Mesendoderm (in vitro differentiated cells): Measurements from ENCODE around the gene TWNK.

Source experiments
- DNase-seq: peaks from one replicate; pipeline ENCODE4 v3.0.0; 2013
- H2AK5ac ChIP-seq: 2 replicates; pipeline ENCODE4 v1.6.1; 2013; ENCODE audit warnings: low read length, inconsistent platforms
- H2BK120ac ChIP-seq: 2 replicates; pipeline ENCODE4 v1.6.1; 2013; ENCODE audit warnings: low read depth, mild to moderate bottlenecking, low read length, moderate library complexity, mixed read lengths
- H2BK15ac ChIP-seq: replicated peaks from 2 replicates; pipeline ENCODE4 v1.6.1; 2013; ENCODE audit warnings: low read depth, mild to moderate bottlenecking, moderate library complexity
- H2BK5ac ChIP-seq: 2 replicates; pipeline ENCODE4 v1.6.1; 2013; ENCODE audit warnings: low read length, inconsistent platforms
- H3K18ac ChIP-seq: 2 replicates; pipeline ENCODE4 v1.6.1; 2013; ENCODE audit warnings: mild to moderate bottlenecking, low read length, mixed read lengths
- H3K23ac ChIP-seq: one replicate; pipeline ENCODE4 v1.6.1; 2013; ENCODE audit warnings: low read length
- H3K27ac ChIP-seq: 2 replicates; pipeline ENCODE4 v1.5.1; 2013; ENCODE audit warnings: low read depth, mild to moderate bottlenecking, inconsistent platforms, low read length, moderate library complexity
- H3K27me3 ChIP-seq: 2 replicates; pipeline ENCODE4 v1.6.1; 2013; ENCODE audit warnings: low read length, control low read depth, mild to moderate bottlenecking, inconsistent platforms; ENCODE audit not compliant: insufficient read depth, poor library complexity
- H3K36me3 ChIP-seq: 2 replicates; pipeline ENCODE4 v1.6.1; 2013; ENCODE audit warnings: low read length, inconsistent platforms; ENCODE audit not compliant: control insufficient read depth, insufficient read depth
- H3K4ac ChIP-seq: one replicate; pipeline ENCODE4 v1.6.1; 2013; ENCODE audit warnings: low read depth, mild to moderate bottlenecking, low read length, moderate library complexity
- H3K4me1 ChIP-seq: 2 replicates; pipeline ENCODE4 v1.6.1; 2013; ENCODE audit warnings: low read depth, low read length, inconsistent platforms; ENCODE audit not compliant: control insufficient read depth
- H3K4me2 ChIP-seq: 2 replicates; pipeline ENCODE4 v1.6.1; 2013; ENCODE audit warnings: low read length
- H3K4me3 ChIP-seq: 2 replicates; pipeline ENCODE4 v1.5.1; 2013; ENCODE audit warnings: mild to moderate bottlenecking, low read length
- H3K56ac ChIP-seq: one replicate; pipeline ENCODE4 v1.6.1; 2013; ENCODE audit warnings: low read length
- H3K79me1 ChIP-seq: 2 replicates; pipeline ENCODE4 v1.6.1; 2013; ENCODE audit warnings: low read length, inconsistent platforms
- H3K79me2 ChIP-seq: 2 replicates; pipeline ENCODE4 v1.6.1; 2013; ENCODE audit warnings: mild to moderate bottlenecking, low read length; ENCODE audit not compliant: control insufficient read depth, insufficient read depth
- H3K9ac ChIP-seq: 2 replicates; pipeline ENCODE4 v1.6.1; 2013; ENCODE audit warnings: low read length, inconsistent platforms
- H4K5ac ChIP-seq: one replicate; pipeline ENCODE4 v1.6.1; 2013; ENCODE audit warnings: low read length
- H4K8ac ChIP-seq: one replicate; pipeline ENCODE4 v1.6.1; 2013; ENCODE audit warnings: low read depth, mild to moderate bottlenecking, control low read depth, low read length, moderate library complexity
- WGBS: extraction: QIAGEN DNeasy Blood & Tissue Kit; methylation state at CpG from one replicate; pipeline ENCODE4 v1.1.7; 2013; ENCODE audit warnings: low lambda C conversion rate, missing lambda C conversion rate; ENCODE audit not compliant: insufficient coverage; ENCODE audit errors: extremely low coverage; 5-methylcytosine and 5-hydroxymethylcytosine counted together

The TWNK gene

GRCh38 chr10:100986623-100986951 lies 756 bp upstream of the TWNK start:
- no peak overlapping the region for H3K4ac ChIP-seq
- H3K23ac ChIP-seq = peak overlapping the region; percentile 80
- H4K8ac ChIP-seq = no peak overlapping the region
- peak overlapping the region; percentile 100 for H3K9ac ChIP-seq
- peak overlapping the region; percentile 100 for H3K56ac ChIP-seq
- H4K5ac ChIP-seq = no peak overlapping the region
- H3K27ac ChIP-seq = no peak overlapping the region
- no peaks in the 10 kb centered on the region for H3K27me3 ChIP-seq
- peaks cover 11% of the 10 kb centered on the region for H3K36me3 ChIP-seq
- H2AK5ac ChIP-seq = peak overlapping the region; percentile 82
- peaks cover 27% of the 10 kb centered on the region for H3K79me1 ChIP-seq
- H3K79me2 ChIP-seq = peaks cover 36% of the 10 kb centered on the region
- no peak overlapping the region for H2BK5ac ChIP-seq
- WGBS = no CpG with 5 or more reads among the region's 17 CpGs
- no peak for DNase-seq
- no peak overlapping the region for H2BK120ac ChIP-seq
- no peak overlapping the region for H2BK15ac ChIP-seq
- H3K4me2 ChIP-seq = peak overlapping the region; percentile 99
- peaks cover 6% of the 10 kb centered on the region for H3K4me1 ChIP-seq
- no peak overlapping the region for H3K18ac ChIP-seq
- peak overlapping the region; percentile 100 for H3K4me3 ChIP-seq

- H3K79me1 ChIP-seq = peaks cover 27% of the 10 kb centered on the region
- H3K4me1 ChIP-seq = peaks cover 6% of the 10 kb centered on the region
- H3K56ac ChIP-seq = peak overlapping the region; percentile 100
- no peak overlapping the region for H3K27ac ChIP-seq
- H3K4ac ChIP-seq = peak overlapping the region; percentile 24
- no peak overlapping the region for H3K18ac ChIP-seq
- H2AK5ac ChIP-seq = peak overlapping the region; percentile 99
- H3K4me2 ChIP-seq = peak overlapping the region; percentile 96
- H2BK5ac ChIP-seq = no peak overlapping the region
- no peak overlapping the region for H2BK120ac ChIP-seq
- H3K27me3 ChIP-seq = no peaks in the 10 kb centered on the region
- no peak for DNase-seq
- H3K79me2 ChIP-seq = peaks cover 36% of the 10 kb centered on the region
- no CpG with 5 or more reads among the region's 15 CpGs for WGBS
- H3K9ac ChIP-seq = peak overlapping the region; percentile 100
- H3K36me3 ChIP-seq = peaks cover 11% of the 10 kb centered on the region
- no peak overlapping the region for H4K8ac ChIP-seq
- H2BK15ac ChIP-seq = no peak overlapping the region
- peak overlapping the region; percentile 66 for H3K23ac ChIP-seq
- H4K5ac ChIP-seq = no peak overlapping the region
- H3K4me3 ChIP-seq = peak overlapping the region; percentile 100
Observed at GRCh38 chr10:100987685-100988049, 324 bp downstream of the TWNK start.

GRCh38 chr10:100988166-100988565 lies 823 bp downstream of the TWNK start:
- H2AK5ac ChIP-seq = peak overlapping the region; percentile 99
- H3K79me1 ChIP-seq = peaks cover 27% of the 10 kb centered on the region
- H3K4me3 ChIP-seq = peak overlapping the region; percentile 100
- no peak overlapping the region for H3K4ac ChIP-seq
- no peak overlapping the region for H4K5ac ChIP-seq
- H3K18ac ChIP-seq = no peak overlapping the region
- H3K36me3 ChIP-seq = peaks cover 13% of the 10 kb centered on the region
- H4K8ac ChIP-seq = no peak overlapping the region
- H3K56ac ChIP-seq = peak overlapping the region; percentile 100
- no CpG with 5 or more reads among the region's 10 CpGs for WGBS
- peak overlapping the region; percentile 96 for H3K4me2 ChIP-seq
- DNase-seq = no peak
- H3K79me2 ChIP-seq = peaks cover 36% of the 10 kb centered on the region
- H3K9ac ChIP-seq = peak overlapping the region; percentile 100
- H2BK5ac ChIP-seq = no peak overlapping the region
- no peak overlapping the region for H2BK120ac ChIP-seq
- H3K4me1 ChIP-seq = peaks cover 6% of the 10 kb centered on the region
- H3K23ac ChIP-seq = no peak overlapping the region
- no peak overlapping the region for H3K27ac ChIP-seq
- no peak overlapping the region for H2BK15ac ChIP-seq
- no peaks in the 10 kb centered on the region for H3K27me3 ChIP-seq

- WGBS = no CpG with 5 or more reads among the region's 21 CpGs
Observed at GRCh38 chr10:100989088-100989487, 1.7 kb downstream of the TWNK start.

GRCh38 chr10:100993986-100994708 lies 6.8 kb downstream of the TWNK start:
- H3K23ac ChIP-seq = no peak overlapping the region
- H3K4ac ChIP-seq = no peak overlapping the region
- no peak overlapping the region for H3K27ac ChIP-seq
- no peak overlapping the region for H4K8ac ChIP-seq
- WGBS = no CpG with 5 or more reads among the region's 10 CpGs
- no peak overlapping the region for H3K4me2 ChIP-seq
- peak; percentile 60 for DNase-seq
- H3K79me2 ChIP-seq = peaks cover 12% of the 10 kb centered on the region
- no peak overlapping the region for H2BK5ac ChIP-seq
- H2BK120ac ChIP-seq = no peak overlapping the region
- no peak overlapping the region for H2BK15ac ChIP-seq
- H3K56ac ChIP-seq = peak overlapping the region; percentile 49
- peaks cover 12% of the 10 kb centered on the region for H3K4me1 ChIP-seq
- H3K79me1 ChIP-seq = peaks cover 9% of the 10 kb centered on the region
- H3K4me3 ChIP-seq = no peak overlapping the region
- H3K18ac ChIP-seq = no peak overlapping the region
- H3K36me3 ChIP-seq = peaks cover 21% of the 10 kb centered on the region
- no peak overlapping the region for H4K5ac ChIP-seq
- H3K27me3 ChIP-seq = no peaks in the 10 kb centered on the region
- H3K9ac ChIP-seq = peak overlapping the region; percentile 34
- no peak overlapping the region for H2AK5ac ChIP-seq

More at GRCh38 chr10:100989088-100989487, 1.7 kb downstream of the TWNK start:
- no peak overlapping the region for H2AK5ac ChIP-seq
- H3K23ac ChIP-seq = no peak overlapping the region
- no peak overlapping the region for H3K56ac ChIP-seq
- H3K18ac ChIP-seq = no peak overlapping the region
- no peak overlapping the region for H4K5ac ChIP-seq
- H3K79me2 ChIP-seq = peaks cover 36% of the 10 kb centered on the region
- H3K27me3 ChIP-seq = no peaks in the 10 kb centered on the region
- no peak overlapping the region for H3K27ac ChIP-seq
- peaks cover 19% of the 10 kb centered on the region for H3K36me3 ChIP-seq
- H3K4me2 ChIP-seq = no peak overlapping the region
- H3K4ac ChIP-seq = no peak overlapping the region
- H3K79me1 ChIP-seq = peaks cover 27% of the 10 kb centered on the region
- no peak overlapping the region for H3K4me3 ChIP-seq
- no peak overlapping the region for H2BK15ac ChIP-seq
- H2BK120ac ChIP-seq = no peak overlapping the region
- peaks cover 6% of the 10 kb centered on the region for H3K4me1 ChIP-seq
- no peak for DNase-seq
- H4K8ac ChIP-seq = no peak overlapping the region
- no peak overlapping the region for H2BK5ac ChIP-seq
- no peak overlapping the region for H3K9ac ChIP-seq

- H4K5ac ChIP-seq = no peak overlapping the region
- H3K18ac ChIP-seq = no peak overlapping the region
- H3K4me2 ChIP-seq = no peak overlapping the region
- peaks cover 8% of the 10 kb centered on the region for H3K79me1 ChIP-seq
- no peak overlapping the region for H2BK5ac ChIP-seq
- H3K4ac ChIP-seq = no peak overlapping the region
- no CpG with 5 or more reads among the region's 6 CpGs for WGBS
- no peak overlapping the region for H2AK5ac ChIP-seq
- peak overlapping the region; percentile 47 for H3K27ac ChIP-seq
- H3K36me3 ChIP-seq = peaks cover 21% of the 10 kb centered on the region
- no peak overlapping the region for H3K23ac ChIP-seq
- peaks cover 12% of the 10 kb centered on the region for H3K4me1 ChIP-seq
- H3K56ac ChIP-seq = peak overlapping the region; percentile 25
- no peak overlapping the region for H2BK15ac ChIP-seq
- H3K4me3 ChIP-seq = no peak overlapping the region
- H3K27me3 ChIP-seq = no peaks in the 10 kb centered on the region
- H4K8ac ChIP-seq = no peak overlapping the region
- H3K9ac ChIP-seq = peak overlapping the region; percentile 34
- DNase-seq = no peak
- H3K79me2 ChIP-seq = peaks cover 7% of the 10 kb centered on the region
- H2BK120ac ChIP-seq = no peak overlapping the region
Observed at GRCh38 chr10:100995181-100995580, 7.8 kb downstream of the TWNK start.
